ENCODE data around the gene GRIA1.

Gene GRIA1

DNA sequence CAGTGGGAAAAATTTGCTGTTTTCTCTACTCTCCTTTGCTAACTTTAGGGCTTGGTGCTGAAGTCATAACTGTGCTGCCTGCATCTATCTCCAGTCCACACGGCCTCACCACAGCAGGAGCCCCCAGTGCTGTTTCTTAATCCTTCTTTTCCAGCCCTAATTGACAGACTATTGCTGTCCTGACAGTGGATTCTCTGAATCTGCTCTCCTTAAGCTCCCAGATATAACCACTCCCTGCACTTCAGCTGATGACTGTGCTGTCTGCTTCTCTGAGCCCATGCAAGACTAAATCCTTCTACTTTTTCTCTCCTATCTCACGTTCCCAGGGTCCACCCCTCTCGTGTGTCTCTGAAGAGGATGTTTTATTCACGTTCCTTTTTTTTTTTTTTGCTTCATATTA, 19.7 kb upstream of the GRIA1 start:
- in situ Hi-C loops (cut with HindIII; ENCODE audit: low sequenced_read_pairs) = no loop called here
- no peak for DNase-seq (ENCODE audit: low read depth, low spot score)

DNA sequence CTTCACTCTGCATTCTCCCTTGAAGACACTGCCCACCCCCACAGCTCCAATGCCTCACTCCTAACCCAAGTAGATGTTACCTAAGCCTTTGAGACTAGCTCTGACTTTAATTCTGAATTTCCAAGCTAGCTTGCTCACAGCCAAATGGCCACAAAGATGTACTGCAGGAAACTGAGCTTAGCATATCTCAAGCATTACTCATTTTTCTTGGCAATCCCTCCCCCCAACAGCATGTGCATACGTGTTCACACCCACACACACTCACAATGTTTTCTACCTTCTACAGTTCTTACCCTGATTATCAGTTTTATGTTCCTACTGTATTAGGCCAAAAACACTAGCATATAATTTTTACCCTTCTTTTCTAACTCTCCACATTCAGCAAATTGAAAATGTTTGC, 13.7 kb upstream of the GRIA1 start:
- in situ Hi-C loops (cut with HindIII; ENCODE audit: low sequenced_read_pairs) = no loop called here
- DNase-seq (ENCODE audit: low read depth, low spot score) = peak; percentile 86
- TF ChIP-seq, protein P1, sequence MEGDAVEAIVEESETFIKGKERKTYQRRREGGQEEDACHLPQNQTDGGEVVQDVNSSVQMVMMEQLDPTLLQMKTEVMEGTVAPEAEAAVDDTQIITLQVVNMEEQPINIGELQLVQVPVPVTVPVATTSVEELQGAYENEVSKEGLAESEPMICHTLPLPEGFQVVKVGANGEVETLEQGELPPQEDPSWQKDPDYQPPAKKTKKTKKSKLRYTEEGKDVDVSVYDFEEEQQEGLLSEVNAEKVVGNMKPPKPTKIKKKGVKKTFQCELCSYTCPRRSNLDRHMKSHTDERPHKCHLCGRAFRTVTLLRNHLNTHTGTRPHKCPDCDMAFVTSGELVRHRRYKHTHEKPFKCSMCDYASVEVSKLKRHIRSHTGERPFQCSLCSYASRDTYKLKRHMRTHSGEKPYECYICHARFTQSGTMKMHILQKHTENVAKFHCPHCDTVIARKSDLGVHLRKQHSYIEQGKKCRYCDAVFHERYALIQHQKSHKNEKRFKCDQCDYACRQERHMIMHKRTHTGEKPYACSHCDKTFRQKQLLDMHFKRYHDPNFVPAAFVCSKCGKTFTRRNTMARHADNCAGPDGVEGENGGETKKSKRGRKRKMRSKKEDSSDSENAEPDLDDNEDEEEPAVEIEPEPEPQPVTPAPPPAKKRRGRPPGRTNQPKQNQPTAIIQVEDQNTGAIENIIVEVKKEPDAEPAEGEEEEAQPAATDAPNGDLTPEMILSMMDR (IDR thresholded peaks at IDR 0.05; ENCODE audit: low read depth, low read length) = peak; percentile 28
- no peak overlapping the region for H3K4me3 ChIP-seq (ENCODE audit: low read depth, low read length)

More for the DNA sequence above, 19.7 kb upstream of the GRIA1 start:
- TF ChIP-seq, protein P1 (IDR thresholded peaks at IDR 0.05; ENCODE audit: low read depth, low read length) = no peak
- no peak overlapping the region for H3K4me3 ChIP-seq (ENCODE audit: low read depth, low read length)

DNA sequence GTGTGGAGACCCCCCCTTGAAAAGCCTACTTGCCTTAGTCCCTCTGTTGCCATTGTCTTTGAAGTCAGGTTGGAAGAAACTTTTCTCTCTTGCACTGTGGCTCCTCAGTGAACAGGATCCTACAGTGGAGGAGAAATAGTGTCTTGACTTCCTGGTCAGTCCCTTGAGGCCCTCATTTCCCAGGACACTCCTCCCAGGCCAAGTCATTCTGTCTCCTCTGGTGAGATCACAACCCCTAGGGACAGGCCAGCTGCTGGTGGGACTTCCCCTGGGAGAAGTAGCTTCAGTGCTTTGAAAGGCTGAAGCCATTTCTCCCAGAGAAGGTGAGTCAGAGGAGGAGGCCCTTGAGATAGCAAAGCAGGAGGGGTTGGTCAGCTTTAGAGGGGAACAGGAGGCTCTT, 10.1 kb upstream of the GRIA1 start:
- no peak overlapping the region for H3K4me3 ChIP-seq (ENCODE audit: low read depth, low read length)
- TF ChIP-seq, protein P1 (IDR thresholded peaks at IDR 0.05; ENCODE audit: low read depth, low read length) = no peak
- in situ Hi-C loops (cut with HindIII; ENCODE audit: low sequenced_read_pairs) = no loop called here
- DNase-seq (ENCODE audit: low read depth, low spot score) = peak; percentile 7

DNA sequence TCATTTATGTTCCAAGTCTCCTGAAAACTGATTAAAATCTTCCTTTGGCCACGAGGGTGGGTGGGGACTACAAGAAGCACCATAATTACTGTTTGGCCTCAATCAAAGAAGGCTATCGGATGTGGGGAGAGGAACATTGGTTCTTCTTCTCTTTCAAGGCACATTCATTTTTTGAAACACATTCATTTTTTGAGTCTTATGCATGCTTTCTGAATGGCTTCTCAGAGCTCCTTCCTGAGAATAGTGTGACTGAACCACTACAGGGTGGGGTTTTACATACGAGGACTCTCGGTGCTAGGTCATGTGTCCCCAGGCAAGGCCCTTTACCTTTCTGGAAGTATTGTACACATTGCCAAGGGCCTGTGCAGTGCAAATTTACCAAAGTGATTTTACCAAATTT, 7.0 kb upstream of the GRIA1 start:
- TF ChIP-seq, protein P1 (IDR thresholded peaks at IDR 0.05; ENCODE audit: low read depth, low read length) = no peak
- in situ Hi-C loops (cut with HindIII; ENCODE audit: low sequenced_read_pairs) = no loop called here
- H3K4me3 ChIP-seq (ENCODE audit: low read depth, low read length) = no peak overlapping the region
- DNase-seq (ENCODE audit: low read depth, low spot score) = no peak

DNA sequence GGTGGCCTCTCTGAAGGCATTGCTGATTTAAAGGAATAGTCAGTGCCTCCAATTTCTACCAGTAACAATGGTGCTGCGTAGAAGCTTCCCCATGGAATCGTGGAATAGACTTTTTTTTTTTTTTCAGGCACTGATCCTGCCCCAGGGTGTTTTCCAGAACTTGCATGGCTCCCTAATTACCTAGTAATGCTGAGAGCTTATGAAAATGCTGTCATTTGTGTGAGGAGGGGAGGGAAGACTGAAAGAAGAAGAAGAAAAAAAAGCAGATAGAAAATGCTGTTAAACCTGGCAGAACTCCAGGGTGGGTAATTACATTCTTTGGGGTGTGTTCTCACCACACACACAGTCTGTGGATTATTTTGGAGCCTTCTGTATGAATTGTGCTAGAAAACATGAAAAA, 4.8 kb upstream of the GRIA1 start:
- no peak overlapping the region for H3K4me3 ChIP-seq (ENCODE audit: low read depth, low read length)
- DNase-seq (ENCODE audit: low read depth, low spot score) = no peak
- TF ChIP-seq, protein P1 (IDR thresholded peaks at IDR 0.05; ENCODE audit: low read depth, low read length) = no peak
- in situ Hi-C loops (cut with HindIII; ENCODE audit: low sequenced_read_pairs) = no loop called here

DNA sequence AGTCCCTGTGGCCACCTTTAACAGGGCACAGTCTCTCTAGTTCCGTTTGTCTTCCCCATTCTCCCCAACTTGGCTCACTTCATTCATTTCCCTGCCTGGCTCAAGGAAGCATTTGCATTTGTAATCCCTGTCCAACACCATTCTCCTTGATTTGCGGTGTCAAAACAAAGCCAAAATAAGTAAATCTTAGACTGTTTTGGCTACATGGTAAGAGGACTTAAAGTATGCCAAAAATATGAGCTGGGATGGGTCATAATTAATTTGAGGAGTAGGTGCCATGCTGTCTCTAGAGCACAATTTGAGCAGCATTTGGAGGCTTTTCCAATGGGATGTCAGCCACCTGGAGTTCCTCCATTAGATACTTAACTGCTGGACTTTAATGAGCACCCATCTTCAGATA, 3.7 kb upstream of the GRIA1 start:
- TF ChIP-seq, protein P1 (IDR thresholded peaks at IDR 0.05; ENCODE audit: low read depth, low read length) = no peak
- DNase-seq (ENCODE audit: low read depth, low spot score) = no peak

DNA sequence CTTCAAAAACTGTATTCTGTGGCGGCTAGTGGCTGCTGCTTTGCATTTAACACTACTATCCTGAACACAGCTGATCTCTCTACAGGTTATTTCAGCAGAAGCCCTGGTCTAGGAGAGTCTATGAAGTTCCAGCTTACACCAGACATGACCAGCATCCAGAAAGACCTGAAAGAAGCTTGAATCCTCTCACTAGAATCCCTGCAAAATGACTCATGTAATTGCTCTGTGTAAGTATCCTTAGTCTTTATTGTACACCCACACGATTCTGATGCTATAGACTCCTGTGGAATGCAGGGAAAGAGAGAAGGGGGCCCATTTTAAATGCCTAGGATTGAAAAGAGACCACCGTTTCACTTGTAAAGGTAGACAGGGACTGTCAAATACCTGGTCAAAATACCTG, 859 bp upstream of the GRIA1 start:
- H3K4me3 ChIP-seq (ENCODE audit: low read depth, low read length) = no peak overlapping the region
- TF ChIP-seq, protein P1 (IDR thresholded peaks at IDR 0.05; ENCODE audit: low read depth, low read length) = no peak
- no peak for DNase-seq (ENCODE audit: low read depth, low spot score)
- in situ Hi-C loops (cut with HindIII; ENCODE audit: low sequenced_read_pairs) = no loop called here

More for the DNA sequence above, 3.7 kb upstream of the GRIA1 start:
- in situ Hi-C loops (cut with HindIII; ENCODE audit: low sequenced_read_pairs) = no loop called here
- H3K4me3 ChIP-seq (ENCODE audit: low read depth, low read length) = no peak overlapping the region

Data from astrocyte of the spinal cord (primary cell).